ENCODE results near the gene MAEA. TPM values are rescaled to one million over a fixed set of nuclear protein-coding genes. Genes with fewer than 3 reads are reported as not detected.
A peak's percentile ranks its signal among the peaks of the same experiment; 100 is the strongest.
"Not testable (repeated sequence)": the region's sequence is repeated elsewhere in the genome, so short reads cannot be mapped to it uniquely, and the experiment has no call there.

MAEA gene
- total RNA-seq, 2 donors from 2014 or later = 65.8 to 124 TPM

GRCh38 chr4:1291996-1292702, 2.5 kb downstream of the MAEA start:
- no peak overlapping the region for H3K4me3 ChIP-seq
- intact Hi-C loops (cut with DNase I) = loop anchor here (10.0 kb wide), 1 partner anchor 53 kb away; the partner anchor contains the start of gene UVSSA
- DNase-seq = peak; percentile 9
- peaks cover 13% of the 10 kb centered on the region for H3K4me1 ChIP-seq
- H3K36me3 ChIP-seq = no peaks in the 10 kb centered on the region
- no peaks in the 10 kb centered on the region for H3K9me3 ChIP-seq
- H3K27ac ChIP-seq = no peak overlapping the region
- no peak overlapping the region for H3K9ac ChIP-seq (ENCODE audit: low read depth in 2 of 2, low read length in 2 of 2)
- no peaks in the 10 kb centered on the region for H3K27me3 ChIP-seq
- no peak for TF ChIP-seq CTCF (IDR thresholded peaks at IDR 0.05)

- not testable (repeated sequence) for H3K36me3 ChIP-seq; H3K27me3 ChIP-seq; H3K9ac ChIP-seq (ENCODE audit: low read depth in 2 of 2, low read length in 2 of 2); H3K9me3 ChIP-seq; H3K27ac ChIP-seq; H3K4me3 ChIP-seq; DNase-seq
- peaks cover 13% of the 10 kb centered on the region for H3K4me1 ChIP-seq
- intact Hi-C loops (cut with DNase I) = loop anchor here (10.0 kb wide), 1 partner anchor 52 kb away; the partner anchor contains the start of gene UVSSA
Observed at GRCh38 chr4:1292703-1293011, 3.0 kb downstream of the MAEA start.

GRCh38 chr4:1293531-1293941, 3.8 kb downstream of the MAEA start:
- peaks cover 13% of the 10 kb centered on the region for H3K4me1 ChIP-seq
- TF ChIP-seq CTCF (IDR thresholded peaks at IDR 0.05) = no peak
- H3K9me3 ChIP-seq = no peaks in the 10 kb centered on the region
- H3K4me3 ChIP-seq = no peak overlapping the region
- no peak overlapping the region for H3K27ac ChIP-seq
- intact Hi-C loops (cut with DNase I) = loop anchor here (10.0 kb wide), 1 partner anchor 51 kb away; the partner anchor contains the start of gene UVSSA
- no peaks in the 10 kb centered on the region for H3K36me3 ChIP-seq
- no peak overlapping the region for H3K9ac ChIP-seq (ENCODE audit: low read depth in 2 of 2, low read length in 2 of 2)
- DNase-seq = peak; percentile 15
- H3K27me3 ChIP-seq = no peaks in the 10 kb centered on the region

- no peak overlapping the region for H3K9ac ChIP-seq (ENCODE audit: low read depth in 2 of 2, low read length in 2 of 2)
- intact Hi-C loops (cut with DNase I) = loop anchor here (10.0 kb wide), 1 partner anchor 51 kb away; the partner anchor contains the start of gene UVSSA
- no peak overlapping the region for H3K4me3 ChIP-seq
- H3K4me1 ChIP-seq = peaks cover 13% of the 10 kb centered on the region
- no peak for TF ChIP-seq CTCF (IDR thresholded peaks at IDR 0.05)
- no peak overlapping the region for H3K27ac ChIP-seq
- H3K36me3 ChIP-seq = no peaks in the 10 kb centered on the region
- H3K27me3 ChIP-seq = no peaks in the 10 kb centered on the region
- no peaks in the 10 kb centered on the region for H3K9me3 ChIP-seq
- no peak for DNase-seq
Observed at GRCh38 chr4:1293991-1294390, 4.3 kb downstream of the MAEA start.

- DNase-seq = no peak
- Histone ChIP-seq H3K9me3 (no peaks in the 10 kb centered on the region), H3K4me3 (no peak overlapping the region), H3K9ac (ENCODE audit: low read depth in 2 of 2, low read length in 2 of 2) (no peak overlapping the region), H3K27me3 (no peaks in the 10 kb centered on the region), H3K27ac (no peak overlapping the region), H3K4me1 (peaks cover 13% of the 10 kb centered on the region), H3K36me3 (no peaks in the 10 kb centered on the region)
- intact Hi-C loops (cut with DNase I) = loop anchor here (10.0 kb wide), 1 partner anchor 50 kb away; the partner anchor contains the start of gene UVSSA
- no peak for TF ChIP-seq CTCF (IDR thresholded peaks at IDR 0.05)
Observed at GRCh38 chr4:1294424-1294823, 4.7 kb downstream of the MAEA start.

GRCh38 chr4:1294891-1295290, 5.2 kb downstream of the MAEA start:
- Histone ChIP-seq H3K36me3 (no peaks in the 10 kb centered on the region), H3K4me1 (peaks cover 13% of the 10 kb centered on the region), H3K27ac (no peak overlapping the region), H3K9me3 (no peaks in the 10 kb centered on the region), H3K4me3 (no peak overlapping the region), H3K9ac (ENCODE audit: low read depth in 2 of 2, low read length in 2 of 2) (no peak overlapping the region), H3K27me3 (no peaks in the 10 kb centered on the region)
- no peak for TF ChIP-seq CTCF (IDR thresholded peaks at IDR 0.05)
- DNase-seq = no peak
- intact Hi-C loops (cut with DNase I) = loop anchor here (10.0 kb wide), 1 partner anchor 50 kb away; the partner anchor contains the start of gene UVSSA
